ENCODE data around the gene GPR32. TPM values are rescaled to one million over a fixed set of nuclear protein-coding genes. Genes with fewer than 3 reads are reported as not detected.
"Not testable (repeated sequence)": the region's sequence is repeated elsewhere in the genome, so short reads cannot be mapped to it uniquely, and the experiment has no call there.

The GPR32 gene, protein sequence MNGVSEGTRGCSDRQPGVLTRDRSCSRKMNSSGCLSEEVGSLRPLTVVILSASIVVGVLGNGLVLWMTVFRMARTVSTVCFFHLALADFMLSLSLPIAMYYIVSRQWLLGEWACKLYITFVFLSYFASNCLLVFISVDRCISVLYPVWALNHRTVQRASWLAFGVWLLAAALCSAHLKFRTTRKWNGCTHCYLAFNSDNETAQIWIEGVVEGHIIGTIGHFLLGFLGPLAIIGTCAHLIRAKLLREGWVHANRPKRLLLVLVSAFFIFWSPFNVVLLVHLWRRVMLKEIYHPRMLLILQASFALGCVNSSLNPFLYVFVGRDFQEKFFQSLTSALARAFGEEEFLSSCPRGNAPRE
- total RNA-seq: not detected
- long read RNA-seq: 0 reads

DNA sequence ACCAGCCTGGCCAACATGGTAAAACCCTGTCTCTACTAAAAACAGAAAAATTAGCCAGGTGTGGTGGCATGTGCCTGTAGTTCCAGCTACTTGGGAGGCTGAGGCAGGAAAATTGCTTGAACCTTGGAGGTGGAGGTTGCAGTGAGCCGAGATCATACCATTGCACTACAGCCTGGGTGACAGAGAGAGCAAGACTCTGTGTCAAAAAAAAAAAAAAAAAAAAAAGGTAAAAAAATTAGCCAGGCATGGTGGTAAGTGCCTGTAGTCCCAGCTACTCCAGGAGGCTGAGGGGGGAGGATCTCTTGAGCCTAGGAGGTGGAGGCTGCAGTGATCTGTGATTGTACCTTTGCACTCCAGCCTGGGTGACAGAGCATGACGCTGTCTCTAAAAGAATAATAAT lies at the start of gene GPR32:
TSS of gene GPR32 (plus strand) at position 301 of the 400 bp plus-strand sequence. CDS start 137 bp downstream, outside the sequence.
- H3K36me3 ChIP-seq; DNase-seq; ATAC-seq; H3K4me3 ChIP-seq; H3K4me1 ChIP-seq; intact Hi-C loops (cut with DNase I); H3K27ac ChIP-seq; H3K27me3 ChIP-seq; H3K9me3 ChIP-seq: not testable (repeated sequence)

DNA sequence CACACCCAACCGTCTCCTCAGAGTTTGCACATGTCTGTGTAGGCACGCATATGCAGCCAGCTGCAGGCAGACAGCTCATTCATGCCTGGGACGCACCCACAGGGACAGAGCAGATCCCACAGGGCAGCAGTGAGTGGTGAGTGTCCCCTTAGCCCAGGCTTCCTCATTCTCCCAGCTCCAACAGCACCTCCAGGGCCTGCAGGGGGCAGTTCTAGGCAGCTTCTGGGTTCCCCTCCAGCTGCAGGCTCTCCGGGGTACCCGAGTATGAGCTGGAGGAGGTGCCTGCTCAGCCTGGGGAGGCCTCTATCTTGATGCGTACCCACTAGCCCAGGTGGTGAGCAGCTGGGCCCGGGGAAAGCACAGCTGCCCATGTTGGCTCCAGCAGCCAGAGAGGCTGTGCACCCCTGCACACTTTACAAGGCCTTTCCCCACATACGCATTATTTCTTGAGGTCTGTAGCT lies 49.3 kb upstream of the GPR32 start:
- Histone ChIP-seq H3K27ac (no peak overlapping the region), H3K4me3 (no peak overlapping the region), H3K4me1 (peaks cover 5% of the 10 kb centered on the region), H3K9me3 (no peaks in the 10 kb centered on the region), H3K36me3 (no peaks in the 10 kb centered on the region), H3K27me3 (peaks cover 25% of the 10 kb centered on the region)
- TF ChIP-seq, protein P1, sequence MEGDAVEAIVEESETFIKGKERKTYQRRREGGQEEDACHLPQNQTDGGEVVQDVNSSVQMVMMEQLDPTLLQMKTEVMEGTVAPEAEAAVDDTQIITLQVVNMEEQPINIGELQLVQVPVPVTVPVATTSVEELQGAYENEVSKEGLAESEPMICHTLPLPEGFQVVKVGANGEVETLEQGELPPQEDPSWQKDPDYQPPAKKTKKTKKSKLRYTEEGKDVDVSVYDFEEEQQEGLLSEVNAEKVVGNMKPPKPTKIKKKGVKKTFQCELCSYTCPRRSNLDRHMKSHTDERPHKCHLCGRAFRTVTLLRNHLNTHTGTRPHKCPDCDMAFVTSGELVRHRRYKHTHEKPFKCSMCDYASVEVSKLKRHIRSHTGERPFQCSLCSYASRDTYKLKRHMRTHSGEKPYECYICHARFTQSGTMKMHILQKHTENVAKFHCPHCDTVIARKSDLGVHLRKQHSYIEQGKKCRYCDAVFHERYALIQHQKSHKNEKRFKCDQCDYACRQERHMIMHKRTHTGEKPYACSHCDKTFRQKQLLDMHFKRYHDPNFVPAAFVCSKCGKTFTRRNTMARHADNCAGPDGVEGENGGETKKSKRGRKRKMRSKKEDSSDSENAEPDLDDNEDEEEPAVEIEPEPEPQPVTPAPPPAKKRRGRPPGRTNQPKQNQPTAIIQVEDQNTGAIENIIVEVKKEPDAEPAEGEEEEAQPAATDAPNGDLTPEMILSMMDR (IDR thresholded peaks at IDR 0.05): no peak
- no peak for DNase-seq
- intact Hi-C loops (cut with DNase I): no loop called here
- no peak for ATAC-seq

DNA sequence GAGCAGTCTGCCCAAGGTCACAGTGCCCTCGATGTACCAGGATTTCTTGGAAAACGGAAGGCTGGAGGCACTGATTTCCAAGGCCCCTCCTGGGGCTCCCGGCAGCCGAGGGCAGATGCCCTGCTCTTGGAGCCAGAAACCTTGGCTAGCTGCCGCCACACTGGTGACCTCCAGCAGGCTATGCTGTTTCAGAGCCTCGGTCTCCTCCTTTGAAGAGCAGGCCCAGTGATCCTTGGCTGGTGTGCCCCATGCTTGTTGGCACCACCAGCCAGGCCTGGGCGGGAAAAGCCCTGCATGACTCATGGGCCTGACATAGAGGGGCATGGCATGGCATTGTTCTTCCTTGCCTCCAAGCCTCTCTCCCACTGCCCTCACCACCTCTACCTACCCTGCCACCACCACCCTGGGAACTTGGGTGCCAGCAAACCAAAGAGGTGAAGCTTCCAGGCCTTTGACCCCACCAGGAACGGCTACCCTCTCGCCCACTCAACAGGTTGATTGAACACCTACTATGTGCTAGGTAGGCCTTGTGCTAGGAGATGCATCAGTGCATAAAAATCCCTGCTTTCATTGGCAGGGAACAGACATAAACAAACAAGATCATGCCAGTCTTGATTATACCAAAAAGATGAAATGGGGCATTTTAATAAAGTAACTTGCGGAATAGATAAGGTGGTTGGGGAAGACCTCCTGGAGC lies 48.7 kb upstream of the GPR32 start:
- H3K27me3 ChIP-seq: peaks cover 18% of the 10 kb centered on the region
- DNase-seq: no peak
- intact Hi-C loops (cut with DNase I): no loop called here

DNA sequence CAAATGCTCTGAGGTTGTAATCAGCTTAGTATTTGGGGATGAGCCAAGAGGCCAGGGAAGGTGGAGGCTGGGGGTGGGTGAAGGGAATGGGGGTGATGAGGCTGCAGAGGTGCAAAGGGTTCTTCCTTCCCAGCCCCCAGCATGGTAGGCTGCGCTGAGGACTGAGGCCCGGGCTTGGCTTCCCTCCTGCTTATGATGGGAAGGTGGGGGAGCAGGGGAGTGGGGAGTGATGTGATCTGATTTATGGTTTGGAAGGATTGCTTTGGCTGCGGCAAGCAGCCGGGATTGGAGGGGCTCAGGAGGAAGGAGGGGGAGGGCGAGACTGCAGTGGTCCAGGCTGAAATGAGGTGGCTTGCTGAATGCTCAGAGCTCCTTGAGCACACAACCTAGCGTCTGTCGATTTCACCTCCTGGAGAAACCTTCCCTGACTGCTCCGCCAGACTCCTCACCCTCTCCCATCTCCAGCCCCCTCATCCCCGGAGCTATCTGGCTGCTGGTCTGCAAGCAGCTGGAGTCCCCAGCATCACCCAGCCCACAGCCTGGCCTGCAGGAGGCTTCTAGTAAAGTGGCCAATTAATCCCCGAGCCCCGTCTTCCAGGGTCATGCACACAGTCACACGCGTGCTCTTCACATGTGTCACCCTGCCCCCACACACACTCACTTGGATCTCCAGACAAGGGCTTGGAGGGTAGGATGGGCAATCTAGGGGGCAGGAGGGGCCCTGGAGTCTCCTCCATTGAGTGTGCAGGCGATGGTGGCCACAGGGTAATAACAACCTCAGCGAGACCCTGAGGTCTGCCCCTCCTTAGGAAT lies 47.9 kb upstream of the GPR32 start:
- ATAC-seq: no peak
- Histone ChIP-seq H3K4me3 (peak overlapping the region; percentile 64), H3K4me1 (peaks cover 8% of the 10 kb centered on the region), H3K36me3 (no peaks in the 10 kb centered on the region), H3K27me3 (peaks cover 10% of the 10 kb centered on the region), H3K9me3 (no peaks in the 10 kb centered on the region), H3K27ac (no peak overlapping the region)
- intact Hi-C loops (cut with DNase I): no loop called here
- DNase-seq: no peak
- TF ChIP-seq, protein P1 (IDR thresholded peaks at IDR 0.05): no peak

More for the DNA sequence above, 48.7 kb upstream of the GPR32 start:
- H3K4me3 ChIP-seq: no peak overlapping the region
- TF ChIP-seq, protein P1 (IDR thresholded peaks at IDR 0.05): no peak
- H3K27ac ChIP-seq: no peak overlapping the region
- ATAC-seq: no peak
- H3K4me1 ChIP-seq: peaks cover 8% of the 10 kb centered on the region
- H3K36me3 ChIP-seq: no peaks in the 10 kb centered on the region
- no peaks in the 10 kb centered on the region for H3K9me3 ChIP-seq

DNA sequence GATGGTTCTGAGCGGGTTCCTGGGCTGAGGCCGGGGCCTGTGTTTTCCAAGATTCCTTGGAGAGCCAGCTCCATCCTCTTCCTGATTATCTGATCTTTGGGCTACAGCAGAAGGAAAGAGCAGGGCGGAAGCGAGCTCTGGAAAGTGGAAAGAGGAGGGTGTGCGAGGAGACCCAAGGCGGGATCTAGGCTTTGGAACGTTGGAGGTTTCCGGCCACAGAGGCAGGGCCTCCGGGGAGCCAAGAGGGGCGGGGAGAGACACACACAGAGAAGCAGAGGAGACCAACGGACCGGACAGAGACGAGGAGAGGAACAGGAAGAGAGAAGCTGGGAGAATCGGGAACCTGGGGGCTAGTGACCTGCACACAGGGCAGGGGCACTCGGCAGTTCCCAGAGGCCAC lies 47.2 kb upstream of the GPR32 start, which contains the start of gene CLEC11A:
TSS of gene CLEC11A (plus strand) at position 296 of the 400 bp plus-strand sequence. CDS start 162 bp downstream, outside the sequence.
- ATAC-seq: no peak
- Histone ChIP-seq H3K4me3 (peak within 1 kb of the TSS; percentile 64), H3K4me1 (peaks cover 8% of the 10 kb centered on the region), H3K9me3 (no peaks in the 10 kb centered on the region), H3K36me3 (no peaks in the 10 kb centered on the region), H3K27me3 (peaks cover 8% of the 10 kb centered on the region), H3K27ac (peak within 1 kb of the TSS; percentile 65)
- intact Hi-C loops (cut with DNase I): no loop called here
- no peak for DNase-seq
- TF ChIP-seq, protein P1 (IDR thresholded peaks at IDR 0.05): no peak
